GM23248 (cell line): ENCODE results near the gene REXO1. TPM values are rescaled to one million over a fixed set of nuclear protein-coding genes. Genes with fewer than 3 reads are reported as not detected.

Source experiments
- DNase-seq: peaks from one replicate; pipeline ENCODE4 v3.0.0-alpha.2; 2015
- H2AFZ ChIP-seq: fragments of 200-600 bp; sonication (generic); 2 replicates; pipeline ENCODE4 v1.6.1; 2016; ENCODE audit warnings: antibody characterized with exemption
- H3F3A ChIP-seq: fragments of 200-600 bp; sonication (generic); 2 replicates; pipeline ENCODE4 v1.6.1; 2016; ENCODE audit warnings: mild to moderate bottlenecking, antibody characterized with exemption, mixed run types; ENCODE audit not compliant: insufficient read depth
- H3K27ac ChIP-seq: fragments of 200-600 bp; sonication (generic); 2 replicates; pipeline ENCODE4 v1.5.1; 2016; ENCODE audit warnings: mild to moderate bottlenecking
- H3K27me3 ChIP-seq: fragments of 200-600 bp; sonication (generic); replicated peaks from 2 replicates; pipeline ENCODE4 v1.6.1; 2016; ENCODE audit warnings: mild to moderate bottlenecking; ENCODE audit not compliant: insufficient read depth
- H3K36me3 ChIP-seq: fragments of 200-600 bp; sonication (generic); 2 replicates; pipeline ENCODE4 v1.6.1; 2016; ENCODE audit warnings: low read depth, mild to moderate bottlenecking
- H3K4me1 ChIP-seq: fragments of 200-600 bp; sonication (generic); 2 replicates; pipeline ENCODE4 v1.6.1; 2016; ENCODE audit warnings: mild to moderate bottlenecking; ENCODE audit not compliant: insufficient read depth
- H3K4me2 ChIP-seq: fragments of 200-600 bp; sonication (generic); one replicate; pipeline ENCODE4 v1.6.1; 2016; ENCODE audit warnings: mild to moderate bottlenecking; ENCODE audit not compliant: unreplicated experiment
- H3K4me3 ChIP-seq: fragments of 200-600 bp; sonication (generic); 2 replicates; pipeline ENCODE4 v1.5.1; 2016; ENCODE audit warnings: mild to moderate bottlenecking
- H3K79me2 ChIP-seq: fragments of 200-600 bp; sonication (generic); 2 replicates; pipeline ENCODE4 v1.6.1; 2016; ENCODE audit warnings: mild to moderate bottlenecking; ENCODE audit not compliant: insufficient read depth
- H3K9ac ChIP-seq: fragments of 200-600 bp; sonication (generic); 2 replicates; pipeline ENCODE4 v1.6.1; 2016; ENCODE audit warnings: mild to moderate bottlenecking
- H3K9me2 ChIP-seq: fragments of 200-600 bp; sonication (generic); 2 replicates; pipeline ENCODE4 v1.6.1; 2016; ENCODE audit warnings: mixed run types, mild to moderate bottlenecking, moderate library complexity; ENCODE audit not compliant: insufficient read depth
- H3K9me3 ChIP-seq: fragments of 200-600 bp; sonication (generic); one replicate; pipeline ENCODE4 v1.6.1; 2017; ENCODE audit warnings: low read depth
- H4K20me1 ChIP-seq: fragments of 200-600 bp; sonication (generic); 2 replicates; pipeline ENCODE4 v1.6.0; 2016; ENCODE audit not compliant: insufficient read depth
- EZH2 ChIP-seq: fragments of 200-600 bp; sonication (generic); IDR thresholded peaks from 2 replicates; pipeline ENCODE4 v1.6.1; 2018; ENCODE audit warnings: antibody characterized with exemption, mild to moderate bottlenecking; ENCODE audit not compliant: insufficient read depth, poor library complexity, severe bottlenecking
- EZH2phosphoT487 ChIP-seq: fragments of 200-600 bp; sonication (generic); IDR thresholded peaks from 2 replicates; pipeline ENCODE4 v1.6.1; 2018; ENCODE audit warnings: antibody characterized with exemption, moderate library complexity, mild to moderate bottlenecking, low read depth; ENCODE audit not compliant: insufficient read depth
- WGBS, 2 experiments: methylation state at CpG; one replicate each; pipeline ENCODE4 v1.1.6; 2015 to 2017; ENCODE audit warnings: low lambda C conversion rate in 2 of 2, low coverage in 1 of 2; ENCODE audit errors: missing lambda C conversion rate in 2 of 2; 5-methylcytosine and 5-hydroxymethylcytosine counted together
- in situ Hi-C: fragments of 300-500 bp; cut with MboI; formaldehyde crosslinking; loops from 2 replicates; pipeline ENCODE4 v1.15.0; 2020
- polyA plus RNA-seq: library from polyadenylated mRNA; unstranded; fragments of >200 nt; fragmentation: Nextera tagmentation; extraction: Ambion mirVana; gene quantifications from 2 replicates; pipeline ENCODE4 v1.2.1, GENCODE V29; 2016
- total RNA-seq: library from RNA; depleted of rRNA; stranded (reverse); fragments of >200 nt; shearing (Covaris generic); gene quantifications from 2 replicates; pipeline ENCODE4 v1.2.3, GENCODE V29; 2014

REXO1 gene
- total and polyA plus RNA-seq, 2 experiments from 2014 or later = 4.9 to 5.2 TPM

GRCh38 chr19:1776606-1777147 lies 71.6 kb downstream of the REXO1 start:
- no peaks in the 10 kb centered on the region for H3F3A ChIP-seq
- H3K9ac ChIP-seq = no peak overlapping the region
- WGBS, 2 experiments = 3 to 6% methylated on average over 19 to 23 of the region's 23 CpGs
- TF ChIP-seq EZH2 (peak; percentile 87), EZH2phosphoT487 (no peak)
- no peaks in the 10 kb centered on the region for H3K9me3 ChIP-seq
- H3K9me2 ChIP-seq = no peaks in the 10 kb centered on the region
- no peaks in the 10 kb centered on the region for H3K4me1 ChIP-seq
- H3K27me3 ChIP-seq = peaks cover 70% of the 10 kb centered on the region
- H3K27ac ChIP-seq = no peak overlapping the region
- no peak overlapping the region for H3K4me2 ChIP-seq
- in situ Hi-C loops = no loop called here
- no peak for DNase-seq
- H3K4me3 ChIP-seq = no peak overlapping the region
- H4K20me1 ChIP-seq = no peaks in the 10 kb centered on the region
- no peaks in the 10 kb centered on the region for H3K36me3 ChIP-seq
- no peaks in the 10 kb centered on the region for H3K79me2 ChIP-seq
- no peak overlapping the region for H2AFZ ChIP-seq

- WGBS, 2 experiments = 4% methylated on average over 40 to 50 of the region's 50 CpGs
- no peak for DNase-seq
- H3K27me3 ChIP-seq = peaks cover 71% of the 10 kb centered on the region
- H3F3A ChIP-seq = no peaks in the 10 kb centered on the region
- no peaks in the 10 kb centered on the region for H3K4me1 ChIP-seq
- H3K9me3 ChIP-seq = no peaks in the 10 kb centered on the region
- H3K9me2 ChIP-seq = no peaks in the 10 kb centered on the region
- no peak overlapping the region for H3K27ac ChIP-seq
- no peak overlapping the region for H3K4me3 ChIP-seq
- H3K79me2 ChIP-seq = no peaks in the 10 kb centered on the region
- H3K4me2 ChIP-seq = no peak overlapping the region
- H3K9ac ChIP-seq = no peak overlapping the region
- TF ChIP-seq EZH2 (peak; percentile 92), EZH2phosphoT487 (no peak)
- H3K36me3 ChIP-seq = no peaks in the 10 kb centered on the region
- in situ Hi-C loops = no loop called here
- no peak overlapping the region for H2AFZ ChIP-seq
- H4K20me1 ChIP-seq = no peaks in the 10 kb centered on the region
Measured at GRCh38 chr19:1775951-1776605, 72.2 kb downstream of the REXO1 start.

- no peaks in the 10 kb centered on the region for H4K20me1 ChIP-seq
- 9% methylated on average over 26 to 53 of the region's 59 CpGs for WGBS, 2 experiments
- no peak overlapping the region for H3K9ac ChIP-seq
- H3K36me3 ChIP-seq = no peaks in the 10 kb centered on the region
- TF ChIP-seq EZH2phosphoT487 (no peak), EZH2 (no peak)
- H3F3A ChIP-seq = no peaks in the 10 kb centered on the region
- H3K4me3 ChIP-seq = no peak overlapping the region
- H3K27me3 ChIP-seq = peaks cover 80% of the 10 kb centered on the region
- H3K4me2 ChIP-seq = no peak overlapping the region
- H3K79me2 ChIP-seq = no peaks in the 10 kb centered on the region
- H3K4me1 ChIP-seq = no peaks in the 10 kb centered on the region
- H3K27ac ChIP-seq = no peak overlapping the region
- peak; percentile 26 for DNase-seq
- H2AFZ ChIP-seq = no peak overlapping the region
- H3K9me2 ChIP-seq = no peaks in the 10 kb centered on the region
- in situ Hi-C loops = no loop called here
- H3K9me3 ChIP-seq = no peaks in the 10 kb centered on the region
Measured at GRCh38 chr19:1774989-1775772, 73.1 kb downstream of the REXO1 start.

- no peak overlapping the region for H3K4me3 ChIP-seq
- in situ Hi-C loops = no loop called here
- 15 to 18% methylated on average over 8 of the region's 8 CpGs for WGBS, 2 experiments
- no peaks in the 10 kb centered on the region for H3K79me2 ChIP-seq
- H3K27ac ChIP-seq = no peak overlapping the region
- no peaks in the 10 kb centered on the region for H3K9me2 ChIP-seq
- H2AFZ ChIP-seq = no peak overlapping the region
- H3K4me2 ChIP-seq = no peak overlapping the region
- no peaks in the 10 kb centered on the region for H3K4me1 ChIP-seq
- peak; percentile 34 for DNase-seq
- H3K9me3 ChIP-seq = no peaks in the 10 kb centered on the region
- no peak overlapping the region for H3K9ac ChIP-seq
- H3F3A ChIP-seq = no peaks in the 10 kb centered on the region
- no peaks in the 10 kb centered on the region for H4K20me1 ChIP-seq
- no peak for TF ChIP-seq EZH2
- peaks cover 71% of the 10 kb centered on the region for H3K27me3 ChIP-seq
- H3K36me3 ChIP-seq = no peaks in the 10 kb centered on the region
Measured at GRCh38 chr19:1773184-1773583, 75.1 kb downstream of the REXO1 start.
